22Rv1 (cell line): ENCODE measurements around the gene GLI1.

ENCODE experiments used
- ZFX ChIP-seq: fragments of 450-650 bp; IDR thresholded peaks from 2 replicates; pipeline ENCODE4 v1.6.1; 2017; ENCODE audit warnings: antibody characterized with exemption, borderline replicate concordance
- TF ChIP-seq, protein P1 (sequence below): fragments of 450-650 bp; IDR thresholded peaks from 2 replicates; pipeline ENCODE4 v1.5.1; 2017; ENCODE audit warnings: mild to moderate bottlenecking

DNA sequence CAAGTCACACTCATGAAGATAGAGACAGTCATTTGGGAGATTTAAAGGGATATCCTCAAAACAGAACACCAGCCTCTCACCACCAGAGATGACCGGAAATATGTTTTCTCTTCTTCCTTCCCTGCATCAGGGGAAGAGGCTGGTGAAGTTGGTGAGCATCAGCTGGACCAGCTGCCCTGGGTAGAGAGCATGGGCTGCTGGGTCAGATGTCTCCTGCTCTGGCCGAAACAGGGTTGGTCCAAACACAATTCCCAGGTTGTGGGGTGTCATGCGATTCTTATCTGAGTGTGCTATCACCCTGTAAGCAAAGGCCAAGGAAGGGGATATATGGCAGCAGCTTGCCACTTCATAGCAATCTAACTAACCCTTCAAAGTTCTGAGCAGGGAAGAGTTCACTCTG is 12.8 kb downstream of the GLI1 start:
- TF ChIP-seq, protein P1, sequence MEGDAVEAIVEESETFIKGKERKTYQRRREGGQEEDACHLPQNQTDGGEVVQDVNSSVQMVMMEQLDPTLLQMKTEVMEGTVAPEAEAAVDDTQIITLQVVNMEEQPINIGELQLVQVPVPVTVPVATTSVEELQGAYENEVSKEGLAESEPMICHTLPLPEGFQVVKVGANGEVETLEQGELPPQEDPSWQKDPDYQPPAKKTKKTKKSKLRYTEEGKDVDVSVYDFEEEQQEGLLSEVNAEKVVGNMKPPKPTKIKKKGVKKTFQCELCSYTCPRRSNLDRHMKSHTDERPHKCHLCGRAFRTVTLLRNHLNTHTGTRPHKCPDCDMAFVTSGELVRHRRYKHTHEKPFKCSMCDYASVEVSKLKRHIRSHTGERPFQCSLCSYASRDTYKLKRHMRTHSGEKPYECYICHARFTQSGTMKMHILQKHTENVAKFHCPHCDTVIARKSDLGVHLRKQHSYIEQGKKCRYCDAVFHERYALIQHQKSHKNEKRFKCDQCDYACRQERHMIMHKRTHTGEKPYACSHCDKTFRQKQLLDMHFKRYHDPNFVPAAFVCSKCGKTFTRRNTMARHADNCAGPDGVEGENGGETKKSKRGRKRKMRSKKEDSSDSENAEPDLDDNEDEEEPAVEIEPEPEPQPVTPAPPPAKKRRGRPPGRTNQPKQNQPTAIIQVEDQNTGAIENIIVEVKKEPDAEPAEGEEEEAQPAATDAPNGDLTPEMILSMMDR: no peak
- TF ChIP-seq ZFX: no peak
